A549 treated with RU486 at 1 μM for 4 hours (cell line): Measurements from ENCODE around the gene CTAGE8. TPM values are rescaled to one million over a fixed set of nuclear protein-coding genes. Genes with fewer than 3 reads are reported as not detected.

ENCODE experiments used
- total RNA-seq: library from RNA; stranded (reverse); fragments of 200-300 nt; extraction: Qiagen RNA extraction; gene quantifications from 5 replicates; pipeline ENCODE4 v1.2.3, GENCODE V29; 2022; ENCODE audit warnings: low read depth

Gene CTAGE8
- 0.12 TPM in 1 of 5 replicates, not detected in the others for total RNA-seq

GRCh38 chr7:144269188-144269587 lies at the start of gene CTAGE8:
Gene CTAGE8, minus strand, starts transcription at chr7:144269288. Its CDS starts 38 bp downstream, at chr7:144269250.

GRCh38 chr7:144311872-144312469 lies 42.9 kb upstream of the CTAGE8 start, which contains the start of gene OR2A1:
Gene OR2A1, plus strand, starts transcription at chr7:144312419. Its CDS starts 5,706 bp downstream, at chr7:144318125.

GRCh38 chr7:144264692-144265091 lies 4.4 kb downstream of the CTAGE8 start, which contains the start of gene OR2A7:
Gene OR2A7, minus strand, starts transcription at chr7:144264792. Its CDS starts 5,164 bp downstream, at chr7:144259628.

GRCh38 chr7:144239365-144239764 lies 29.7 kb downstream of the CTAGE8 start, which contains the start of gene OR2A42:
Gene OR2A42, minus strand, starts transcription at chr7:144239605. Its CDS starts 6,762 bp downstream, at chr7:144232843.

Other genes with a start within 250 kb of the CTAGE8 start
- not detected in 5 replicates for gene OR2A5, start 220.3 kb downstream of the CTAGE8 start, total RNA-seq
- not detected in 5 replicates for gene OR2A25, start 199.5 kb downstream of the CTAGE8 start, total RNA-seq
- gene OR2A12, start 183.0 kb downstream of the CTAGE8 start, total RNA-seq, result not detected in 5 replicates
- not detected in 5 replicates for gene OR2A2, start 159.7 kb downstream of the CTAGE8 start, total RNA-seq
- gene OR2A14, start 146.1 kb downstream of the CTAGE8 start, total RNA-seq, result not detected in 5 replicates
- gene CTAGE4, start 85.8 kb downstream of the CTAGE8 start, total RNA-seq, result 0.05 TPM in 1 of 5 replicates, not detected in the others
- gene ARHGEF35, start 73.5 kb downstream of the CTAGE8 start, total RNA-seq, result 0.22 to 0.59 TPM (median 0.26 TPM) in 5 replicates
- not detected in 5 replicates for gene OR2A42, start 29.7 kb downstream of the CTAGE8 start, total RNA-seq
- not detected in 5 replicates for gene OR2A7, start 4.5 kb downstream of the CTAGE8 start, total RNA-seq
- gene OR2A1, start 43.1 kb upstream of the CTAGE8 start, total RNA-seq, result not detected in 5 replicates
- gene ARHGEF5, start 86.1 kb upstream of the CTAGE8 start, total RNA-seq, result 1.6 to 2.0 TPM (median 1.6 TPM) in 5 replicates
- not detected in 5 replicates for gene NOBOX, start 134.4 kb upstream of the CTAGE8 start, total RNA-seq